A673 (cell line): ENCODE results near the gene CDHR3. TPM values are rescaled to one million over a fixed set of nuclear protein-coding genes. Genes with fewer than 3 reads are reported as not detected.

Experiments
- BruUV-seq: library from RNA; stranded (reverse); fragments of 400-500 nt; replicated peaks from 2 replicates; lab custom pipeline; 2021; lab: Mats Ljungman, UMichigan
- CTCF ChIA-PET: fragments of 300-600 bp; sonication (Branson Sonifier 250); formaldehyde crosslinking; loops from one replicate; lab custom pipeline; 2022; ENCODE audit warnings: antibody characterized with exemption; lab: Charles Lee
- POLR2A ChIA-PET: fragments of 300-600 bp; sonication (Branson Sonifier 250); formaldehyde crosslinking; loops from one replicate; lab custom pipeline; 2022; ENCODE audit warnings: antibody characterized with exemption; ENCODE audit not compliant: low non-redundant PET; lab: Charles Lee
- DNase-seq: peaks from one replicate; pipeline ENCODE4 v3.0.0-alpha.2; 2015; ENCODE audit warnings: low spot score
- H3K27ac ChIP-seq: fragments of 200-600 bp; sonication (generic); 2 replicates; pipeline ENCODE4 v1.5.1; 2016; ENCODE audit warnings: mixed run types, low read depth, mild to moderate bottlenecking, mixed read lengths, antibody characterized with exemption, low read length; ENCODE audit not compliant: poor library complexity, severe bottlenecking
- H3K27me3 ChIP-seq: fragments of 200-600 bp; sonication (generic); replicated peaks from 2 replicates; pipeline ENCODE4 v1.6.1; 2017; ENCODE audit warnings: mixed run types, low read depth, mild to moderate bottlenecking, mixed read lengths, antibody characterized with exemption, low read length; ENCODE audit not compliant: insufficient read depth, poor library complexity
- H3K36me3 ChIP-seq: fragments of 200-600 bp; sonication (generic); 2 replicates; pipeline ENCODE4 v1.6.1; 2016; ENCODE audit warnings: mixed run types, mild to moderate bottlenecking, mixed read lengths, antibody characterized with exemption, low read length; ENCODE audit not compliant: insufficient read depth, poor library complexity, severe bottlenecking
- H3K4me1 ChIP-seq: fragments of 200-600 bp; sonication (generic); 2 replicates; pipeline ENCODE4 v1.6.1; 2017; ENCODE audit warnings: mixed run types, mild to moderate bottlenecking, mixed read lengths, antibody characterized with exemption, low read length; ENCODE audit not compliant: insufficient read depth, poor library complexity, severe bottlenecking
- H3K4me3 ChIP-seq: fragments of 200-600 bp; sonication (generic); 2 replicates; pipeline ENCODE4 v1.5.1; 2016; ENCODE audit warnings: low read depth, mixed run types, mild to moderate bottlenecking, mixed read lengths, low read length; ENCODE audit not compliant: poor library complexity, severe bottlenecking
- H3K9me3 ChIP-seq: fragments of 200-600 bp; sonication (generic); 2 replicates; pipeline ENCODE4 v1.6.1; 2016; ENCODE audit warnings: mixed run types, low read depth, mild to moderate bottlenecking, mixed read lengths, antibody characterized with exemption, low read length; ENCODE audit not compliant: poor library complexity, severe bottlenecking
- CTCF ChIP-seq: fragments of 300-800, 200-600 bp; sonication (generic); conservative IDR thresholded peaks from 2 replicates; pipeline ENCODE4 v1.5.1; 2017; ENCODE audit warnings: low read depth, mild to moderate bottlenecking, antibody characterized with exemption, low read length, moderate library complexity, mixed read lengths
- EZH2 ChIP-seq: fragments of 200-600 bp; sonication (generic); IDR thresholded peaks from 2 replicates; pipeline ENCODE4 v1.6.1; 2017; ENCODE audit warnings: borderline replicate concordance, low read depth, mild to moderate bottlenecking, mixed read lengths, antibody characterized with exemption, low read length; ENCODE audit not compliant: poor library complexity, severe bottlenecking
- intact Hi-C: fragments of 100-400 bp; cut with micrococcal nuclease; formaldehyde crosslinking; loops from one replicate; pipeline ENCODE4 v1.10.0; 2022; ENCODE audit not compliant: unreplicated experiment
- total RNA-seq: library from RNA; stranded (reverse); gene quantifications from 2 replicates; pipeline ENCODE4 v1.2.3, GENCODE V29; 2021

CDHR3 gene
- total RNA-seq, 1 experiment from 2014 or later = 13.9 TPM

DNA sequence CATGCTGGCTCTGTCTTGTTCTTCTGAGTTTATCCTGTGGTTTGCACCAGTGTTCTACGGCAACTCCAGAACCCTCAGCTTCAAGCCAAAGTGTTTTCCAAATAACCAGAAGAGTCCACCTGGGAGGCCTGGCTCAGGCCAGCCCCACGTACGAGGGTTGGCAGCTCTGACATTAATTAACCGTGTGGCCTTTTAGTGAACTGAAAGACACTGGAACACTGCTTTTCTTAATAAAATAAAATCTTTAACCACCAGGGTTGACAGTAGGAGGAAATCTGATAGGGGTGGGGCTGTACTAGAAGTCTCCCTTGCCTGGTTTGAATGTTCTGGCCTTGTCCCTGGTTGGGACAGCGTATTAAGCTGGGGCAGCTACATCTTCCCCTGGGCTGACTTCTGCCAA is 84.1 kb downstream of the CDHR3 start:
- peaks cover 39% of the 10 kb centered on the region for H3K4me1 ChIP-seq
- no peak for DNase-seq
- H3K27ac ChIP-seq = no peak overlapping the region
- POLR2A ChIA-PET = no interaction called here
- CTCF ChIA-PET = no interaction called here
- no peak overlapping the region for H3K4me3 ChIP-seq
- no TSS peak for BruUV-seq
- intact Hi-C loops = loop anchor here (10.0 kb wide), 1 partner anchor 912 kb away; no protein-coding TSS in a partner anchor
- no peaks in the 10 kb centered on the region for H3K36me3 ChIP-seq
- no peaks in the 10 kb centered on the region for H3K9me3 ChIP-seq
- TF ChIP-seq EZH2 (no peak), CTCF (no peak)
- H3K27me3 ChIP-seq = no peaks in the 10 kb centered on the region

- ChIA-PET POLR2A (no interaction called here), CTCF (interaction anchor here (0.6 kb wide), 1 partner anchor 445 kb away, joined by 5 read pairs; no protein-coding TSS in a partner anchor)
- no peak for TF ChIP-seq CTCF
- no peak for TF ChIP-seq EZH2
- H3K4me1 ChIP-seq = peaks cover 30% of the 10 kb centered on the region
- H3K9me3 ChIP-seq = no peaks in the 10 kb centered on the region
- intact Hi-C loops = loop anchor here (10.0 kb wide), 1 partner anchor 913 kb away; no protein-coding TSS in a partner anchor
- no peak for DNase-seq
- H3K27ac ChIP-seq = no peak overlapping the region
- no peaks in the 10 kb centered on the region for H3K36me3 ChIP-seq
- no peaks in the 10 kb centered on the region for H3K27me3 ChIP-seq
- no peak overlapping the region for H3K4me3 ChIP-seq
- no TSS peak for BruUV-seq
Measured at GRCh38 chr7:106047818-106048705, 85.0 kb downstream of the CDHR3 start.

DNA sequence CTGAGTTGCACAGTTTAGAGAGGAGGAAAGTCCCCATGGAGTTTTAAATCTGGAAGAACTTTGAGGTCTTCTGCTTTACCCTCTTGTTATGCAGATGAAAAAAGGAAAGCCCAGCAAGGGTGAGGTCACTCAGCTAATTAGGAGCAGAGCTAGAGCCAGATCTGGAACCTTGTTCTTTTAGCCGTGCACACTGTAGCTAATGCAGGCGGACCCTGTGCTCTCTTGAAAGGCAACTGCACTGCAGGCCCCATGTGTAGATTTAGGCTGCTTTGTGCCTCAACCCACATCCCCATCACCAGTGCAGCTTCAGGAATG is 85.6 kb downstream of the CDHR3 start:
- DNase-seq = no peak
- TF ChIP-seq CTCF = no peak
- no peak for TF ChIP-seq EZH2
- intact Hi-C loops = loop anchor here (10.0 kb wide), 1 partner anchor 914 kb away; no protein-coding TSS in a partner anchor
- H3K27me3 ChIP-seq = no peaks in the 10 kb centered on the region
- no peaks in the 10 kb centered on the region for H3K36me3 ChIP-seq
- no TSS peak for BruUV-seq
- no peaks in the 10 kb centered on the region for H3K9me3 ChIP-seq
- H3K4me3 ChIP-seq = no peak overlapping the region
- H3K27ac ChIP-seq = no peak overlapping the region
- POLR2A ChIA-PET = no interaction called here
- CTCF ChIA-PET = interaction anchor here (0.6 kb wide), 1 partner anchor 446 kb away, joined by 5 read pairs; no protein-coding TSS in a partner anchor
- H3K4me1 ChIP-seq = peaks cover 26% of the 10 kb centered on the region
